ENCODE results near the gene HOXC12. TPM values are rescaled to one million over a fixed set of nuclear protein-coding genes. Genes with fewer than 3 reads are reported as not detected.
A peak's percentile ranks its signal among the peaks of the same experiment; 100 is the strongest.

The HOXC12 gene
- total RNA-seq, 4 donors from 2014 or later, result 3.7 to 6.8 (median 4.7) TPM

- Histone ChIP-seq H3K27ac (no peak overlapping the region), H3K4me3 (peak overlapping the region; percentile 10), H3K9me3 (no peaks in the 10 kb centered on the region), H3K4me1 (peaks cover 10% of the 10 kb centered on the region), H3K36me3 (no peaks in the 10 kb centered on the region), H3K27me3 (peaks cover 94% of the 10 kb centered on the region)
- TF ChIP-seq EP300 (IDR thresholded peaks at IDR 0.05) (no peak), POLR2A (IDR thresholded peaks at IDR 0.05) (no peak), POLR2AphosphoS5 (IDR thresholded peaks at IDR 0.05) (no peak)
- no peak for DNase-seq (ENCODE audit: low spot score in 2 of 2)
- WGBS, result 33% methylated on average over 27 of the region's 45 CpGs
Observed at GRCh38 chr12:53927220-53928029, 27.3 kb upstream of the HOXC12 start.

GRCh38 chr12:53928054-53928835 lies 26.5 kb upstream of the HOXC12 start:
- DNase-seq (ENCODE audit: low spot score in 2 of 2), result no peak
- H3K27me3 ChIP-seq, result peaks cover 97% of the 10 kb centered on the region
- H3K4me3 ChIP-seq, result peak overlapping the region; percentile 10
- H3K36me3 ChIP-seq, result no peaks in the 10 kb centered on the region
- no peaks in the 10 kb centered on the region for H3K9me3 ChIP-seq
- 12% methylated on average over 28 of the region's 31 CpGs for WGBS
- H3K27ac ChIP-seq, result no peak overlapping the region
- TF ChIP-seq EP300 (IDR thresholded peaks at IDR 0.05), result no peak
- TF ChIP-seq POLR2A (IDR thresholded peaks at IDR 0.05), result no peak
- TF ChIP-seq POLR2AphosphoS5 (IDR thresholded peaks at IDR 0.05), result no peak
- TF ChIP-seq CTCF (IDR thresholded peaks at IDR 0.05), result no peak
- H3K4me1 ChIP-seq, result peaks cover 10% of the 10 kb centered on the region

- 46% methylated on average over 4 of the region's 4 CpGs for WGBS
- TF ChIP-seq EP300 (IDR thresholded peaks at IDR 0.05) (no peak), POLR2A (IDR thresholded peaks at IDR 0.05) (no peak), POLR2AphosphoS5 (IDR thresholded peaks at IDR 0.05) (no peak), CTCF (IDR thresholded peaks at IDR 0.05) (no peak)
- Histone ChIP-seq H3K4me3 (no peak overlapping the region), H3K27me3 (peaks cover 97% of the 10 kb centered on the region), H3K27ac (no peak overlapping the region), H3K36me3 (no peaks in the 10 kb centered on the region), H3K9me3 (no peaks in the 10 kb centered on the region), H3K4me1 (peaks cover 10% of the 10 kb centered on the region)
- no peak for DNase-seq (ENCODE audit: low spot score in 2 of 2)
Observed at GRCh38 chr12:53929527-53929926, 25.2 kb upstream of the HOXC12 start.

GRCh38 chr12:53930591-53931255 lies 24.0 kb upstream of the HOXC12 start:
- Histone ChIP-seq H3K27me3 (peaks cover 99% of the 10 kb centered on the region), H3K4me1 (peaks cover 14% of the 10 kb centered on the region), H3K36me3 (no peaks in the 10 kb centered on the region), H3K27ac (no peak overlapping the region), H3K4me3 (peak overlapping the region; percentile 9), H3K9me3 (no peaks in the 10 kb centered on the region)
- 24% methylated on average over 30 of the region's 30 CpGs for WGBS
- DNase-seq (ENCODE audit: low spot score in 2 of 2), result no peak
- TF ChIP-seq CTCF (IDR thresholded peaks at IDR 0.05) (no peak), POLR2A (IDR thresholded peaks at IDR 0.05) (no peak), POLR2AphosphoS5 (IDR thresholded peaks at IDR 0.05) (no peak), EP300 (IDR thresholded peaks at IDR 0.05) (no peak)

GRCh38 chr12:53931844-53932581 lies 22.7 kb upstream of the HOXC12 start:
- Histone ChIP-seq H3K36me3 (no peaks in the 10 kb centered on the region), H3K4me3 (no peak overlapping the region), H3K4me1 (peaks cover 16% of the 10 kb centered on the region), H3K9me3 (no peaks in the 10 kb centered on the region), H3K27me3 (peaks cover 99% of the 10 kb centered on the region), H3K27ac (no peak overlapping the region)
- WGBS, result 74% methylated on average over 4 of the region's 4 CpGs
- DNase-seq (ENCODE audit: low spot score in 2 of 2), result no peak
- TF ChIP-seq CTCF (IDR thresholded peaks at IDR 0.05), result no peak

Data from suprapubic skin (tissue), 4 donors.